DMS 273 (cell line): Measurements from ENCODE around the gene LDLRAD4.

ENCODE experiments used
- DNase-seq: peaks from one replicate; lab custom pipeline; 2025; ENCODE audit not compliant: unreplicated experiment; lab: John Stamatoyannopoulos, UW

LDLRAD4 gene

GRCh38 chr18:13420969-13421686 is 202.6 kb downstream of the LDLRAD4 start:
- no peak for DNase-seq

- no peak for DNase-seq
Observed at GRCh38 chr18:13422541-13423147, 204.1 kb downstream of the LDLRAD4 start.

- DNase-seq, result no peak
Observed at GRCh38 chr18:13423352-13423751, 204.8 kb downstream of the LDLRAD4 start.

- no peak for DNase-seq
Observed at GRCh38 chr18:13424363-13424762, 205.8 kb downstream of the LDLRAD4 start.

GRCh38 chr18:13425357-13426091 is 207.0 kb downstream of the LDLRAD4 start:
- DNase-seq, result no peak

GRCh38 chr18:13427354-13427753 is 208.8 kb downstream of the LDLRAD4 start:
- DNase-seq, result no peak

- DNase-seq, result no peak
Observed at GRCh38 chr18:13428319-13428718, 209.8 kb downstream of the LDLRAD4 start.

- no peak for DNase-seq
Observed at GRCh38 chr18:13429016-13429415, 210.5 kb downstream of the LDLRAD4 start.

GRCh38 chr18:13429884-13430510 is 211.4 kb downstream of the LDLRAD4 start:
- DNase-seq, result no peak

- DNase-seq, result no peak
Observed at GRCh38 chr18:13430663-13431062, 212.1 kb downstream of the LDLRAD4 start.

- DNase-seq, result no peak
Observed at GRCh38 chr18:13431886-13432285, 213.3 kb downstream of the LDLRAD4 start.

- no peak for DNase-seq
Observed at GRCh38 chr18:13433125-13433524, 214.6 kb downstream of the LDLRAD4 start.

- DNase-seq, result no peak
Observed at GRCh38 chr18:13433685-13434084, 215.1 kb downstream of the LDLRAD4 start.

- no peak for DNase-seq
Observed at GRCh38 chr18:13434854-13435253, 216.3 kb downstream of the LDLRAD4 start.

- DNase-seq, result no peak
Observed at GRCh38 chr18:13435586-13436333, 217.2 kb downstream of the LDLRAD4 start.

GRCh38 chr18:13436576-13436975 is 218.0 kb downstream of the LDLRAD4 start:
- no peak for DNase-seq

- DNase-seq, result no peak
Observed at GRCh38 chr18:13437034-13437433, 218.5 kb downstream of the LDLRAD4 start.

- no peak for DNase-seq
Observed at GRCh38 chr18:13437796-13438506, 219.4 kb downstream of the LDLRAD4 start.

GRCh38 chr18:13438507-13439056 is 220.0 kb downstream of the LDLRAD4 start:
- DNase-seq, result no peak

GRCh38 chr18:13439461-13439860 is 220.9 kb downstream of the LDLRAD4 start:
- no peak for DNase-seq
